Keratinocyte (primary cell): ENCODE measurements around the gene GFY.

Experiments used
- EZH2 ChIP-seq: IDR thresholded peaks from one replicate; pipeline ENCODE4 v1.6.1; 2012; ENCODE audit warnings: inconsistent platforms, mild to moderate bottlenecking, low read length, moderate library complexity
- TF ChIP-seq, protein P1 (sequence below), 3 experiments: IDR thresholded peaks in 1 of 3; conservative IDR thresholded peaks in 1 of 3; optimal IDR thresholded peaks in 1 of 3; 2 replicates in 2 of 3; 3 replicates in 1 of 3; pipeline versions ENCODE3 to v1.5.1; 2011; ENCODE audit warnings: low read length in 3 of 3, mild to moderate bottlenecking in 3 of 3, moderate library complexity in 2 of 3, control low read depth in 1 of 3, inconsistent platforms in 1 of 3; ENCODE audit not compliant: insufficient read depth in 2 of 3; ENCODE audit errors: extremely low read depth in 1 of 3

DNA sequence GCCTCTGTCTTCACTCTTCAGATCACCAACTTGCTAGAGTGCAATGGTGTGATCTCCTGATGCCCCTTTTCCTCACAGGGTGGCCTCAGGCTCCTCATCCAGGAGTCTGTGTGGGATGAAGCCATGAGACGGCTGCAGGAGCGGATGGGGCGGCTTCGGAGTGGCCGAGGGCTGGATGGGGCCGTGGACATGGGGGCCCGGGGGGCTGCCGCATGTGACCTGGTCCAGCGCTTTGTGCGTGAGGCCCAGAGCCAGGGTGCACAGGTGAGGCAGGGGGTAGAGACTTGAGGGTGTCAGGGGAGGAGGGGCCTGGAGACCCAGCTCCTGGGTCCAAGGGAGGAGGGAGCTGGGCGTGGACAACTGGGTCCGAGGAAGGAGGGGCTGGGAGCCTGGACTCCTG is 37.3 kb downstream of the GFY start:
- TF ChIP-seq, protein P1, sequence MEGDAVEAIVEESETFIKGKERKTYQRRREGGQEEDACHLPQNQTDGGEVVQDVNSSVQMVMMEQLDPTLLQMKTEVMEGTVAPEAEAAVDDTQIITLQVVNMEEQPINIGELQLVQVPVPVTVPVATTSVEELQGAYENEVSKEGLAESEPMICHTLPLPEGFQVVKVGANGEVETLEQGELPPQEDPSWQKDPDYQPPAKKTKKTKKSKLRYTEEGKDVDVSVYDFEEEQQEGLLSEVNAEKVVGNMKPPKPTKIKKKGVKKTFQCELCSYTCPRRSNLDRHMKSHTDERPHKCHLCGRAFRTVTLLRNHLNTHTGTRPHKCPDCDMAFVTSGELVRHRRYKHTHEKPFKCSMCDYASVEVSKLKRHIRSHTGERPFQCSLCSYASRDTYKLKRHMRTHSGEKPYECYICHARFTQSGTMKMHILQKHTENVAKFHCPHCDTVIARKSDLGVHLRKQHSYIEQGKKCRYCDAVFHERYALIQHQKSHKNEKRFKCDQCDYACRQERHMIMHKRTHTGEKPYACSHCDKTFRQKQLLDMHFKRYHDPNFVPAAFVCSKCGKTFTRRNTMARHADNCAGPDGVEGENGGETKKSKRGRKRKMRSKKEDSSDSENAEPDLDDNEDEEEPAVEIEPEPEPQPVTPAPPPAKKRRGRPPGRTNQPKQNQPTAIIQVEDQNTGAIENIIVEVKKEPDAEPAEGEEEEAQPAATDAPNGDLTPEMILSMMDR (optimal IDR thresholded peaks at IDR 0.05 in 1 of 3, IDR thresholded peaks at IDR 0.05 in 1 of 3, conservative IDR thresholded peaks at IDR 0.05 in 1 of 3; ENCODE audit: extremely low read depth in 1 of 3, insufficient read depth in 2 of 3, low read length in 3 of 3): no peak
- no peak for TF ChIP-seq EZH2
